Measurements from ENCODE around the gene RIC1. TPM values are rescaled to one million over a fixed set of nuclear protein-coding genes. Genes with fewer than 3 reads are reported as not detected.

RIC1 gene
- total and polyA plus RNA-seq, 2 of the 13 experiments (the other 11 are each of a cell fraction or from before 2014, with no cell fraction given): 18.2 to 19.0 TPM

DNA sequence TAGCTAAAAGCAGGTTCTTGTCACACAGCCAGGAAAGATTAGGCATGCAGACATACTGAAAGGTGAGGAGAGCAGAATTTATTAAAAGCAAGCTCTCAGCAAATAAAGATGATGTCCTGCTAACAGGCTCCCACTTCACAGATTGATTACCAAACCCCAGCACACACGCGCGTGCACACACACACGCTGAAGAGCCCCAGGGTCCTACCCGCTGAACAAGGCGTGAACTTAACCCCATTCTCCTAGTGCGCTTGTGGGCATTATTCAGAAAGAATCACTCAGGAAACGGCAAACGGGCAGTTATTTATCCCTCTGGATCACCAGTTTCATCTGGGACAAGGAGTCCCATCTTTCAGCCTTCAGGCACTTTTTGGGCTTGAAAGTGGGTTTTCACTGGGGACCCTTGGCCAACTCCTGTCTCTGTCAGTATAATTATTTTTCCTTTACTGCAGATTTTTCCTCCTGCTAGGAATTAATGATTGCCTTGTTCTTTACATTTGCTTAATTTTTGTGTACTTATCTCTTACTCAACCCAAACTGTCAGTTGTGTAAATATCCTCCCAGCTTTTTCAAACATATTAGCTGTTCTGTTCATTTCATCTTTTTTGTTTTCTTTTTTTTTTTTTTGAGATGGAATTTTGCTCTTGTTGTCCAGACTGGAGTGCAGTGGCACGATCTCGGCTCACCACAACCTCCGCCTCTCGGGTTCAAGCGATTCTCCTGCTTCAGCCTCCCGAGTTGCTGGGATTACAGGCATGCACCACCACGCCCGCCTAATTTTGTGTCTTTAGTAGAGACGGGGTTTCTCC is 92.6 kb downstream of the RIC1 start (continued):
- TF ChIP-seq, protein P1, sequence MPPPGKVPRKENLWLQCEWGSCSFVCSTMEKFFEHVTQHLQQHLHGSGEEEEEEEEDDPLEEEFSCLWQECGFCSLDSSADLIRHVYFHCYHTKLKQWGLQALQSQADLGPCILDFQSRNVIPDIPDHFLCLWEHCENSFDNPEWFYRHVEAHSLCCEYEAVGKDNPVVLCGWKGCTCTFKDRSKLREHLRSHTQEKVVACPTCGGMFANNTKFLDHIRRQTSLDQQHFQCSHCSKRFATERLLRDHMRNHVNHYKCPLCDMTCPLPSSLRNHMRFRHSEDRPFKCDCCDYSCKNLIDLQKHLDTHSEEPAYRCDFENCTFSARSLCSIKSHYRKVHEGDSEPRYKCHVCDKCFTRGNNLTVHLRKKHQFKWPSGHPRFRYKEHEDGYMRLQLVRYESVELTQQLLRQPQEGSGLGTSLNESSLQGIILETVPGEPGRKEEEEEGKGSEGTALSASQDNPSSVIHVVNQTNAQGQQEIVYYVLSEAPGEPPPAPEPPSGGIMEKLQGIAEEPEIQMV (CRISPR knock-in tag; IDR thresholded peaks at IDR 0.05; ENCODE audit: low read depth): no peak
- no peak for TF ChIP-seq ZNF354B (CRISPR knock-in tag; IDR thresholded peaks at IDR 0.05)
- TF ChIP-seq, protein P2, sequence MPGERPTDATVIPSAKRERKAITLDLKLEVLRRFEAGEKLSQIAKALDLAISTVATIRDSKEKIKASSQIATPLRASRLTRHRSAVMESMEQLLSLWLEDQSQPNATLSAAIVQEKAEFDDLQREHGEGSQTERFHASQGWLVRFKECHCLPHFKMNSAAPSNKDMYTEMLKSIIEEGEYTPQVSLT (CRISPR knock-in tag; IDR thresholded peaks at IDR 0.05; ENCODE audit: borderline replicate concordance, low read depth): no peak
- TF ChIP-seq ERF (CRISPR knock-in tag; IDR thresholded peaks at IDR 0.05): peak; percentile 59; the same call in 1 of the 2 replicates
- TF ChIP-seq, protein P3, sequence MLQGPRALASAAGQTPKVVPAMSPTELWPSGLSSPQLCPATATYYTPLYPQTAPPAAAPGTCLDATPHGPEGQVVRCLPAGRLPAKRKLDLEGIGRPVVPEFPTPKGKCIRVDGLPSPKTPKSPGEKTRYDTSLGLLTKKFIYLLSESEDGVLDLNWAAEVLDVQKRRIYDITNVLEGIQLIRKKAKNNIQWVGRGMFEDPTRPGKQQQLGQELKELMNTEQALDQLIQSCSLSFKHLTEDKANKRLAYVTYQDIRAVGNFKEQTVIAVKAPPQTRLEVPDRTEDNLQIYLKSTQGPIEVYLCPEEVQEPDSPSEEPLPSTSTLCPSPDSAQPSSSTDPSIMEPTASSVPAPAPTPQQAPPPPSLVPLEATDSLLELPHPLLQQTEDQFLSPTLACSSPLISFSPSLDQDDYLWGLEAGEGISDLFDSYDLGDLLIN (CRISPR knock-in tag; IDR thresholded peaks at IDR 0.05; ENCODE audit: borderline replicate concordance): no peak
- no peak for TF ChIP-seq ZNF557 (CRISPR knock-in tag; IDR thresholded peaks at IDR 0.05)
- TF ChIP-seq ATRX (CRISPR knock-in tag; IDR thresholded peaks at IDR 0.05; ENCODE audit: borderline replicate concordance): no peak
- TF ChIP-seq ZNF224 (CRISPR knock-in tag; IDR thresholded peaks at IDR 0.05): 0 out of 2 replicates have a peak, but pooled peaks have one; percentile 60
- no peak for TF ChIP-seq FOXC1 (CRISPR knock-in tag; IDR thresholded peaks at IDR 0.05; ENCODE audit: borderline replicate concordance)
- TF ChIP-seq ZNF230 (CRISPR knock-in tag; IDR thresholded peaks at IDR 0.05): no peak
- peak; percentile 63 for TF ChIP-seq ZNF501 (CRISPR knock-in tag; IDR thresholded peaks at IDR 0.05)
- TF ChIP-seq, protein P4, sequence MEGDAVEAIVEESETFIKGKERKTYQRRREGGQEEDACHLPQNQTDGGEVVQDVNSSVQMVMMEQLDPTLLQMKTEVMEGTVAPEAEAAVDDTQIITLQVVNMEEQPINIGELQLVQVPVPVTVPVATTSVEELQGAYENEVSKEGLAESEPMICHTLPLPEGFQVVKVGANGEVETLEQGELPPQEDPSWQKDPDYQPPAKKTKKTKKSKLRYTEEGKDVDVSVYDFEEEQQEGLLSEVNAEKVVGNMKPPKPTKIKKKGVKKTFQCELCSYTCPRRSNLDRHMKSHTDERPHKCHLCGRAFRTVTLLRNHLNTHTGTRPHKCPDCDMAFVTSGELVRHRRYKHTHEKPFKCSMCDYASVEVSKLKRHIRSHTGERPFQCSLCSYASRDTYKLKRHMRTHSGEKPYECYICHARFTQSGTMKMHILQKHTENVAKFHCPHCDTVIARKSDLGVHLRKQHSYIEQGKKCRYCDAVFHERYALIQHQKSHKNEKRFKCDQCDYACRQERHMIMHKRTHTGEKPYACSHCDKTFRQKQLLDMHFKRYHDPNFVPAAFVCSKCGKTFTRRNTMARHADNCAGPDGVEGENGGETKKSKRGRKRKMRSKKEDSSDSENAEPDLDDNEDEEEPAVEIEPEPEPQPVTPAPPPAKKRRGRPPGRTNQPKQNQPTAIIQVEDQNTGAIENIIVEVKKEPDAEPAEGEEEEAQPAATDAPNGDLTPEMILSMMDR (CRISPR knock-in tag; IDR thresholded peaks at IDR 0.05): no peak
- TF ChIP-seq, protein P5, sequence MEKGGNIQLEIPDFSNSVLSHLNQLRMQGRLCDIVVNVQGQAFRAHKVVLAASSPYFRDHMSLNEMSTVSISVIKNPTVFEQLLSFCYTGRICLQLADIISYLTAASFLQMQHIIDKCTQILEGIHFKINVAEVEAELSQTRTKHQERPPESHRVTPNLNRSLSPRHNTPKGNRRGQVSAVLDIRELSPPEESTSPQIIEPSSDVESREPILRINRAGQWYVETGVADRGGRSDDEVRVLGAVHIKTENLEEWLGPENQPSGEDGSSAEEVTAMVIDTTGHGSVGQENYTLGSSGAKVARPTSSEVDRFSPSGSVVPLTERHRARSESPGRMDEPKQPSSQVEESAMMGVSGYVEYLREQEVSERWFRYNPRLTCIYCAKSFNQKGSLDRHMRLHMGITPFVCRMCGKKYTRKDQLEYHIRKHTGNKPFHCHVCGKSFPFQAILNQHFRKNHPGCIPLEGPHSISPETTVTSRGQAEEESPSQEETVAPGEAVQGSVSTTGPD (CRISPR knock-in tag; IDR thresholded peaks at IDR 0.05): no peak
- TF ChIP-seq ZNF546 (CRISPR knock-in tag; conservative IDR thresholded peaks at IDR 0.05): no peak
- TF ChIP-seq ZNF589 (CRISPR knock-in tag; conservative IDR thresholded peaks at IDR 0.05): no peak
- no peak for TF ChIP-seq ZNF367 (CRISPR knock-in tag; IDR thresholded peaks at IDR 0.05; ENCODE audit: borderline replicate concordance)
- TF ChIP-seq FLYWCH1 (CRISPR knock-in tag; IDR thresholded peaks at IDR 0.05): no peak
- TF ChIP-seq MTF1 (CRISPR knock-in tag; IDR thresholded peaks at IDR 0.05): no peak
- no peak; the same call in 1 of the 2 replicates for TF ChIP-seq ZSCAN29 (CRISPR knock-in tag; conservative IDR thresholded peaks at IDR 0.05)
- TF ChIP-seq SNAPC2 (CRISPR knock-in tag; IDR thresholded peaks at IDR 0.05): no peak
- 0 out of 2 replicates have a peak, but pooled peaks have one; percentile 24 for TF ChIP-seq ZNF644 (CRISPR knock-in tag; IDR thresholded peaks at IDR 0.05; ENCODE audit: low read depth)
- TF ChIP-seq ZNF558 (CRISPR knock-in tag; IDR thresholded peaks at IDR 0.05; ENCODE audit: borderline replicate concordance): no peak
